ENCODE data around the gene POLR2J2. TPM values are rescaled to one million over a fixed set of nuclear protein-coding genes. Genes with fewer than 3 reads are reported as not detected.
"Not testable (repeated sequence)": the region's sequence is repeated elsewhere in the genome, so short reads cannot be mapped to it uniquely, and the experiment has no call there.

Gene POLR2J2
- total and polyA plus RNA-seq, 9 of the 15 experiments (the other 6 are each of a cell fraction or from before 2014, with no cell fraction given) = 0.80 to 13.6 (median 5.2) TPM

GRCh38 chr7:102697642-102698512 lies 26.4 kb upstream of the POLR2J2 start:
- H3K9me3 ChIP-seq (replicated peaks; ENCODE audit: control insufficient read depth, insufficient read depth, low read depth, low read length); H3K4me2 ChIP-seq (ENCODE audit: insufficient read depth, low read length); H3K27me3 ChIP-seq (ENCODE audit: control insufficient read depth in 2 of 2, insufficient read depth in 2 of 2, low read length in 2 of 2); FAIRE-seq; in situ Hi-C loops (cut with MboI); H3K4me1 ChIP-seq (replicated peaks in 1 of 2; ENCODE audit: control insufficient read depth in 2 of 2, insufficient read depth in 2 of 2, low read length in 2 of 2); H3K79me2 ChIP-seq (ENCODE audit: control insufficient read depth, insufficient read depth, low read length); BruUV-seq (replicated peaks); POLR2A ChIA-PET; ATAC-seq; H3K27ac ChIP-seq (ENCODE audit: extremely low read depth, low read depth, low read length); H3K36me3 ChIP-seq (ENCODE audit: control insufficient read depth, insufficient read depth, low read length); intact Hi-C loops (cut with micrococcal nuclease); H2AFZ ChIP-seq (ENCODE audit: low read depth, low read length); H3K9me1 ChIP-seq (ENCODE audit: control insufficient read depth, insufficient read depth, low read length); H4K20me1 ChIP-seq (replicated peaks; ENCODE audit: control insufficient read depth, insufficient read depth, low read length); CTCF ChIA-PET (ENCODE audit: low intra/inter-chr PET ratio); DNase-seq (ENCODE audit: extremely low read depth in 1 of 4, low spot score in 3 of 4); H3K4me3 ChIP-seq; H3K9ac ChIP-seq (ENCODE audit: insufficient read depth in 1 of 2, low read depth in 2 of 2, low read length in 2 of 2): not testable (repeated sequence)
- 63% methylated on average over 4 of the region's 5 CpGs for WGBS (ENCODE audit: insufficient coverage, low coverage, missing lambda C conversion rate)

GRCh38 chr7:102696009-102696408 lies 24.5 kb upstream of the POLR2J2 start:
- FAIRE-seq; H3K27me3 ChIP-seq (ENCODE audit: control insufficient read depth in 2 of 2, insufficient read depth in 2 of 2, low read length in 2 of 2); H3K36me3 ChIP-seq (ENCODE audit: control insufficient read depth, insufficient read depth, low read length); H4K20me1 ChIP-seq (replicated peaks; ENCODE audit: control insufficient read depth, insufficient read depth, low read length); H2AFZ ChIP-seq (ENCODE audit: low read depth, low read length); BruUV-seq (replicated peaks); H3K4me2 ChIP-seq (ENCODE audit: insufficient read depth, low read length); H3K27ac ChIP-seq (ENCODE audit: extremely low read depth, low read depth, low read length); DNase-seq (ENCODE audit: extremely low read depth in 1 of 4, low spot score in 3 of 4); H3K4me3 ChIP-seq; H3K9ac ChIP-seq (ENCODE audit: insufficient read depth in 1 of 2, low read depth in 2 of 2, low read length in 2 of 2); ATAC-seq; POLR2A ChIA-PET; H3K9me1 ChIP-seq (ENCODE audit: control insufficient read depth, insufficient read depth, low read length); H3K79me2 ChIP-seq (ENCODE audit: control insufficient read depth, insufficient read depth, low read length); intact Hi-C loops (cut with micrococcal nuclease); CTCF ChIA-PET (ENCODE audit: low intra/inter-chr PET ratio); in situ Hi-C loops (cut with MboI); H3K4me1 ChIP-seq (replicated peaks in 1 of 2; ENCODE audit: control insufficient read depth in 2 of 2, insufficient read depth in 2 of 2, low read length in 2 of 2); H3K9me3 ChIP-seq (replicated peaks; ENCODE audit: control insufficient read depth, insufficient read depth, low read depth, low read length): not testable (repeated sequence)
- WGBS (ENCODE audit: insufficient coverage, low coverage, missing lambda C conversion rate) = 0% methylated on average over 1 of the region's 2 CpGs
- peak; percentile 78 for TF ChIP-seq RFX1 (IDR thresholded peaks at IDR 0.05)

- H3K27ac ChIP-seq (ENCODE audit: extremely low read depth, low read depth, low read length); H3K9ac ChIP-seq (ENCODE audit: insufficient read depth in 1 of 2, low read depth in 2 of 2, low read length in 2 of 2); H3K4me3 ChIP-seq; H4K20me1 ChIP-seq (replicated peaks; ENCODE audit: control insufficient read depth, insufficient read depth, low read length); H3K27me3 ChIP-seq (ENCODE audit: control insufficient read depth in 2 of 2, insufficient read depth in 2 of 2, low read length in 2 of 2); in situ Hi-C loops (cut with MboI); DNase-seq (ENCODE audit: extremely low read depth in 1 of 4, low spot score in 3 of 4); intact Hi-C loops (cut with micrococcal nuclease); POLR2A ChIA-PET; H3K36me3 ChIP-seq (ENCODE audit: control insufficient read depth, insufficient read depth, low read length); H3K9me3 ChIP-seq (replicated peaks; ENCODE audit: control insufficient read depth, insufficient read depth, low read depth, low read length); H2AFZ ChIP-seq (ENCODE audit: low read depth, low read length); BruUV-seq (replicated peaks); ATAC-seq; H3K4me2 ChIP-seq (ENCODE audit: insufficient read depth, low read length); H3K79me2 ChIP-seq (ENCODE audit: control insufficient read depth, insufficient read depth, low read length); CTCF ChIA-PET (ENCODE audit: low intra/inter-chr PET ratio); FAIRE-seq; H3K4me1 ChIP-seq (replicated peaks in 1 of 2; ENCODE audit: control insufficient read depth in 2 of 2, insufficient read depth in 2 of 2, low read length in 2 of 2); H3K9me1 ChIP-seq (ENCODE audit: control insufficient read depth, insufficient read depth, low read length): not testable (repeated sequence)
- WGBS (ENCODE audit: insufficient coverage, low coverage, missing lambda C conversion rate) = 0% methylated on average over 1 of the region's 3 CpGs
These were observed 23.6 kb upstream of the POLR2J2 start for GRCh38 chr7:102695033-102695552.

All from K562 (cell line).